Neural crest cell (in vitro differentiated cells): ENCODE results near the gene SMC5. TPM values are rescaled to one million over a fixed set of nuclear protein-coding genes. Genes with fewer than 3 reads are reported as not detected.

Experiments
- DNase-seq: peaks from one replicate; pipeline ENCODE4 v3.0.0; 2021; ENCODE audit warnings: low read depth, mixed read lengths, low spot score
- H3K27ac Mint-ChIP-seq: one replicate; pipeline ENCODE4 v1.8.0; 2021; ENCODE audit warnings: mild to moderate bottlenecking, mixed read lengths; ENCODE audit not compliant: unreplicated experiment
- H3K27me3 Mint-ChIP-seq: 2 replicates; pipeline ENCODE4 v1.8.0; 2021; ENCODE audit warnings: low read depth, mild to moderate bottlenecking, mixed read lengths
- H3K36me3 Mint-ChIP-seq: 2 replicates; pipeline ENCODE4 v1.8.0; 2021; ENCODE audit warnings: low read depth, mild to moderate bottlenecking, mixed read lengths
- H3K4me1 Mint-ChIP-seq: 2 replicates; pipeline ENCODE4 v1.8.0; 2021; ENCODE audit warnings: mixed read lengths
- H3K4me3 Mint-ChIP-seq: one replicate; pipeline ENCODE4 v1.8.0; 2021; ENCODE audit warnings: mild to moderate bottlenecking, mixed read lengths
- H3K9me3 Mint-ChIP-seq: 2 replicates; pipeline ENCODE4 v1.8.0; 2021; ENCODE audit warnings: mixed read lengths
- total RNA-seq: library from RNA; stranded (reverse); gene quantifications from 2 replicates; pipeline ENCODE4 v1.2.1, GENCODE V29; 2021
- TF ChIP-seq, protein P1 (sequence below): fragments of 200-600 bp; sonication (generic); conservative IDR thresholded peaks from 2 replicates; pipeline ENCODE4 v1.5.0; 2021; ENCODE audit warnings: antibody characterized with exemption, mild to moderate bottlenecking

SMC5 gene
- total RNA-seq, 1 donor from 2014 or later, result 28.7 TPM

DNA sequence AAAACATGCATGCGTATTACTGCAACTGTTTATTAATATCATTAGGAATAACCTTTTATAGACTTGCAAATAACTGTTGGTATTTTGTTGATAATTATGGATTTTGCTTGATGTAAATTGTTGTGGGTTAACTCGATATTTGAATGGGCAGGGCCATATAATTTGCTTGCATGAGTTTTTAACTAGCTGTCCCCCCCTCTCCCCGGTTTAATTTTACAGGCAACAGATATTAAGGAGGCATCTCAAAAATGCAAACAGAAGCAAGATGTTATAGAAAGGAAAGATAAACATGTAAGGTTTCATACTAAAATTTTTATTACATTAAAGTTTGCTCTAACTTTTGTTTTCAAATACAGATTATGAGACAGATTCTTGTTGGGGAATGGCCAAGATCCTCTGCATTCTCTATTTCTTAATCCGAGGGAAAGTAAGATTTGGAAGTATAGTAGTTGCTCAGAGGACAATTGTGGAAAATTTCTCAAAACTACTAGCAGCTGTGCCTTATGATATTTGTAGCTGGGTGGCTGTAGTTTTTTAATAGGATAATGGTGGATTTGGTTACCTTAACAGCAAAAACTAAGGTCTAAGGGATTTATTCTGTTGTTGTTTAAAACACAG, 27.3 kb downstream of the SMC5 start:
- no peaks in the 10 kb centered on the region for H3K27me3 Mint-ChIP-seq
- H3K36me3 Mint-ChIP-seq, result peaks cover 18% of the 10 kb centered on the region
- no peak overlapping the region for H3K27ac Mint-ChIP-seq
- DNase-seq, result no peak
- H3K9me3 Mint-ChIP-seq, result no peaks in the 10 kb centered on the region
- no peaks in the 10 kb centered on the region for H3K4me1 Mint-ChIP-seq
- TF ChIP-seq, protein P1, sequence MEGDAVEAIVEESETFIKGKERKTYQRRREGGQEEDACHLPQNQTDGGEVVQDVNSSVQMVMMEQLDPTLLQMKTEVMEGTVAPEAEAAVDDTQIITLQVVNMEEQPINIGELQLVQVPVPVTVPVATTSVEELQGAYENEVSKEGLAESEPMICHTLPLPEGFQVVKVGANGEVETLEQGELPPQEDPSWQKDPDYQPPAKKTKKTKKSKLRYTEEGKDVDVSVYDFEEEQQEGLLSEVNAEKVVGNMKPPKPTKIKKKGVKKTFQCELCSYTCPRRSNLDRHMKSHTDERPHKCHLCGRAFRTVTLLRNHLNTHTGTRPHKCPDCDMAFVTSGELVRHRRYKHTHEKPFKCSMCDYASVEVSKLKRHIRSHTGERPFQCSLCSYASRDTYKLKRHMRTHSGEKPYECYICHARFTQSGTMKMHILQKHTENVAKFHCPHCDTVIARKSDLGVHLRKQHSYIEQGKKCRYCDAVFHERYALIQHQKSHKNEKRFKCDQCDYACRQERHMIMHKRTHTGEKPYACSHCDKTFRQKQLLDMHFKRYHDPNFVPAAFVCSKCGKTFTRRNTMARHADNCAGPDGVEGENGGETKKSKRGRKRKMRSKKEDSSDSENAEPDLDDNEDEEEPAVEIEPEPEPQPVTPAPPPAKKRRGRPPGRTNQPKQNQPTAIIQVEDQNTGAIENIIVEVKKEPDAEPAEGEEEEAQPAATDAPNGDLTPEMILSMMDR, result no peak
- no peak overlapping the region for H3K4me3 Mint-ChIP-seq

GRCh38 chr9:70290626-70291025, 31.8 kb downstream of the SMC5 start:
- Mint-ChIP-seq H3K4me1 (no peaks in the 10 kb centered on the region), H3K9me3 (peaks cover 13% of the 10 kb centered on the region), H3K27ac (no peak overlapping the region), H3K36me3 (peaks cover 49% of the 10 kb centered on the region), H3K27me3 (no peaks in the 10 kb centered on the region), H3K4me3 (no peak overlapping the region)
- DNase-seq, result no peak
- TF ChIP-seq, protein P1, result no peak

DNA sequence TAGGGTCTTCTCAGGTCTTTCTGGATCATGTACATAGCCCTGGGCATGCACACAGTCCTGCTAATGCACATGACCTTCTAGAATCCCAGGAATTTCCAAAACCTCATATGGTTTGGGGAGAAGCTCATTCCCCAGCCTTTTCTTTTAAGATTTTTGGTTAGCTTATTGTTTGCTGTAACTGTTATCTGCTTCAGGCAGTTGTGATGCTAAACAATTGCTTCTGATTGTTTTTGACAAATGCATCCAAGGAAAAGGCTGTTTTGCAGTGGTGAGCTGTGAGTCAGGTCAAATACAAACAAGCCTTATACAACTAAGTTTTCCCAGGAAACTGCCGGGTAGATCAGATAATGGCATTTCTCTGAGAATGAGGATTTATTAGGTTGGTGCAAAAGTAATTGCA, 32.7 kb downstream of the SMC5 start:
- peaks cover 53% of the 10 kb centered on the region for H3K36me3 Mint-ChIP-seq
- DNase-seq, result no peak
- TF ChIP-seq, protein P1, result no peak
- H3K27ac Mint-ChIP-seq, result no peak overlapping the region
- peaks cover 13% of the 10 kb centered on the region for H3K9me3 Mint-ChIP-seq
- H3K27me3 Mint-ChIP-seq, result no peaks in the 10 kb centered on the region
- H3K4me1 Mint-ChIP-seq, result no peaks in the 10 kb centered on the region
- no peak overlapping the region for H3K4me3 Mint-ChIP-seq

DNA sequence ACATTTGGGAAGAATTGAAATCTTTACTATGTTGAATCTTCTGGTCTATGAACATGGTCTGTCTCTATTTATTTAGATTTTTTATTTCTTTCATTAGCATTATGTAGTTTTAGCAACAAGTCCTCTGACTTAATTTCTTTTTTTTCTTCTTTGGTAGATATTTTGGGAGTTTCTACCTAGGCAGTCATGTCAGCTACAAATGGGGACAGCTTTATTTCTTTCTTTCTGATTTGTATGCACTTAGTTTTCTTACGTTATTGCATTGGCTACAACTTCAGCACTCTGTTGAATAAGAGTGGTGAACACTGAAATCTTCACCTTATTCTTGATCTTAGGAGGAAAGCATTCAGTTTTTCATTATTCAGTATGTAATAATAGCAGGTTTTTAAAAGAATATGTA, 33.5 kb downstream of the SMC5 start:
- Mint-ChIP-seq H3K4me3 (no peak overlapping the region), H3K36me3 (peaks cover 53% of the 10 kb centered on the region), H3K9me3 (peaks cover 13% of the 10 kb centered on the region), H3K4me1 (no peaks in the 10 kb centered on the region), H3K27me3 (no peaks in the 10 kb centered on the region), H3K27ac (no peak overlapping the region)
- TF ChIP-seq, protein P1, result no peak
- no peak for DNase-seq

DNA sequence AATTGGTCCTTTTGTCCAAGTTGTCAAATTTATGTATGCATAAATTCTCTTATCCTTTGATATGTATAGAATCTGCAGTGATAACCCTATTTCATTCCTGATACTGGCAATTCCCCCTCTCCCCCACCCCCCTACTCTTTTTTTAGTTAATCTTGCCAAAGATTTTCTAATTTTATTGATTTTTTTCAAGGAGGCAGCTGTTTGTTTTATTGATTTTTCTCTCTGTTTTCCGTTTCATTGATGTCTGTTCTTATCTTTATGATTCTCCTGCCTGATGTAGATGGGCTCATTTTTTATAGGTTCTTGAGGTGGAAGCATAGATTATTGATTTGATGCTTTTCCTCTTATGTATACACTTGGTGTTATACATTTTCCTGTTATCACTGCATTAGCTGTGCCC, 34.4 kb downstream of the SMC5 start:
- no peaks in the 10 kb centered on the region for H3K4me1 Mint-ChIP-seq
- TF ChIP-seq, protein P1, result no peak
- H3K36me3 Mint-ChIP-seq, result peaks cover 57% of the 10 kb centered on the region
- no peak overlapping the region for H3K27ac Mint-ChIP-seq
- H3K27me3 Mint-ChIP-seq, result no peaks in the 10 kb centered on the region
- no peak overlapping the region for H3K4me3 Mint-ChIP-seq
- peaks cover 13% of the 10 kb centered on the region for H3K9me3 Mint-ChIP-seq
- DNase-seq, result no peak

DNA sequence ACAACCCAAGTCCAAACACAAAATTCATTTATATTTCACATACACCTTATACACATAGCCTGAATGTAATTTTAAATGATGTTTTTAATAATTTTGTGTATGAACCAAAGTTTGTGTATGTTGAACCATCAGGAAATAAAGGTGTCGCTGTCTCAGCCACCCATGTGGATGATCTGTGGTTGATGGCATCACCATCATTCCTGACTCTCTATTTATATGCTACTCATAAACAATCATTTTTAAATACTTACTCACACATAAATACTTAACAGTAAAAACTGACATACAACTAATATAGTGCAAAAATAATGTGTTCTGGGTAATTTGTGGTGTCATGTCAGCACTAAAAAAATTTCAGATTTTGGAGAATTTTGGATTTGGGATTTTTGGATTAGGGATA, 38.4 kb downstream of the SMC5 start:
- Mint-ChIP-seq H3K36me3 (peaks cover 51% of the 10 kb centered on the region), H3K9me3 (peaks cover 15% of the 10 kb centered on the region), H3K27ac (no peak overlapping the region), H3K4me1 (no peaks in the 10 kb centered on the region), H3K27me3 (no peaks in the 10 kb centered on the region), H3K4me3 (no peak overlapping the region)
- TF ChIP-seq, protein P1, result no peak
- no peak for DNase-seq
